Activated T-cell treated with anti-CD3 and anti-CD28 coated beads, Interleukin-2, amount 50 U/mL, for 72 hours (primary cell): ENCODE results near the gene TRAPPC11. TPM values are rescaled to one million over a fixed set of nuclear protein-coding genes. Genes with fewer than 3 reads are reported as not detected.
A peak's percentile ranks its signal among the peaks of the same experiment; 100 is the strongest.
"Not testable (repeated sequence)": the region's sequence is repeated elsewhere in the genome, so short reads cannot be mapped to it uniquely, and the experiment has no call there.

Experiments used
- ATAC-seq, 2 donors: fragments of 150-1000 bp; cut with Tn5 transposase; replicated peaks in 1 of 2; 2 replicates each; pipeline ENCODE4 v1.10.0; 2021; ENCODE audit warnings: moderate library complexity in 2 of 2, mild to moderate bottlenecking in 1 of 2
- DNase-seq, 2 donors: peaks; one replicate each; pipeline ENCODE4 v3.0.0; 2021 to 2022; ENCODE audit warnings: mixed read lengths in 1 of 2
- H3K27ac Mint-ChIP-seq: one replicate; pipeline ENCODE4 v1.8.0; 2022; ENCODE audit warnings: mild to moderate bottlenecking, moderate library complexity, mixed read lengths
- H3K27me3 Mint-ChIP-seq: one replicate; pipeline ENCODE4 v1.8.0; 2022; ENCODE audit warnings: low read depth, mixed read lengths
- H3K36me3 Mint-ChIP-seq, 2 donors: one replicate each; pipeline ENCODE4 v1.8.0; 2022; ENCODE audit warnings: mixed read lengths in 2 of 2, mild to moderate bottlenecking in 1 of 2; ENCODE audit not compliant: insufficient read depth in 2 of 2
- H3K4me1 Mint-ChIP-seq: one replicate; pipeline ENCODE4 v1.8.0; 2022; ENCODE audit warnings: low read depth, mixed read lengths
- H3K4me3 Mint-ChIP-seq, 2 donors: one replicate each; pipeline ENCODE4 v1.8.0; 2022; ENCODE audit warnings: mild to moderate bottlenecking in 2 of 2, mixed read lengths in 2 of 2, moderate library complexity in 2 of 2
- H3K9me3 Mint-ChIP-seq, 2 donors: one replicate each; pipeline ENCODE4 v1.8.0; 2022; ENCODE audit warnings: mixed read lengths in 2 of 2
- total RNA-seq, 2 donors: library from RNA; stranded (reverse); gene quantifications; one replicate each; pipeline ENCODE4 v1.2.3, GENCODE V29; 2022

TRAPPC11 gene
- total RNA-seq, 2 donors from 2014 or later = 33.2 to 36.8 TPM

DNA sequence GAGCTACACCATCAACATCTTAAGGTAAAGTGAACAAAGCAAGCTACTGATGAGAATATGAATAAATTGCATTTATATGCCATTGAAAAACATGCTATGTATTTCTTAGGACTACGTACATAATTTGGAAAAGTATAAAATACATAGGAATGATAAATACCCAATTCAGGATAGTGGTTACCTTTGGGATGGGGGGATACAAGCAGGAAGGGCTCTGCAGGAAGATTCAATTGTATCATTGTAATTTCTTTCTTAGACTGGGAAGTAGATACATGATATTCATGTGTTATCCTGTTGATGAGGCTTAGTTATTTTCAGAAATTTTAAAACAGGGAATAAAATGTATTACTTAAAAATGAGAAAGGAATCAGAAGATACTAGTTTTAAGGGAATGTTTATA, 43.4 kb downstream of the TRAPPC11 start:
- no peak for ATAC-seq
- Mint-ChIP-seq H3K4me3 (no peak overlapping the region), H3K27me3 (no peaks in the 10 kb centered on the region), H3K27ac (no peak overlapping the region), H3K9me3 (no peaks in the 10 kb centered on the region), H3K36me3 (peaks cover 11 to 30% of the 10 kb centered on the region in 2 donors), H3K4me1 (no peaks in the 10 kb centered on the region)
- no peak for DNase-seq

DNA sequence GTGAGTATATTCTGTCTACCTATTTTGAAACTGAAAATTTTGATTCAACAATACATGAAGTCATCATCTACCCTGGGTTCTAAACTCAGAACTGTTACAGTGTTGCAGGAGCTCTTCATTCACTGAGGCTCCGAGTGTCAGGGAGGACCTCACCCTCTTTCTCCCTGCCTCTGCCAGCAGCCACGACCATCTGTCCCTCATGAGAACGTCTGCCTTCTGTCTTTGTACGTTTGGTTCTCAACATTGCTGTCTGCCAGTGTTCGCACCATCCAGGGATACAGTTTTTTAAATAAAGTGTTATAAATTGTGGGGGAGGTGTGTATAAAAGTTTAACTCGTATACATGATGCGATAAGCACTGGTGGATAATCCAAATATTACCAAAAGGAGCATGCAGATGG, 55.5 kb downstream of the TRAPPC11 start:
- Mint-ChIP-seq H3K36me3 (no peaks in the 10 kb centered on the region), H3K27ac (no peak overlapping the region), H3K9me3 (no peaks in the 10 kb centered on the region), H3K4me1 (no peaks in the 10 kb centered on the region), H3K4me3 (no peak overlapping the region), H3K27me3 (no peaks in the 10 kb centered on the region)
- DNase-seq (no peak), ATAC-seq (no peak)

- ATAC-seq (no peak), DNase-seq (no peak)
- H3K27me3 Mint-ChIP-seq = peaks cover 5% of the 10 kb centered on the region
- H3K36me3 Mint-ChIP-seq = no peaks in the 10 kb centered on the region
- no peak overlapping the region for H3K4me3 Mint-ChIP-seq
- peaks cover 3% of the 10 kb centered on the region for H3K4me1 Mint-ChIP-seq
- H3K9me3 Mint-ChIP-seq = no peaks in the 10 kb centered on the region
- H3K27ac Mint-ChIP-seq = no peak overlapping the region
These were observed 57.2 kb downstream of the TRAPPC11 start for GRCh38 chr4:183716302-183716701.

- Mint-ChIP-seq H3K4me3 (no peak overlapping the region), H3K4me1 (peaks cover 15% of the 10 kb centered on the region), H3K27ac (no peak overlapping the region), H3K9me3 (no peaks in the 10 kb centered on the region), H3K27me3 (peaks cover 5% of the 10 kb centered on the region), H3K36me3 (no peaks in the 10 kb centered on the region)
- DNase-seq = no peak
- ATAC-seq = no peak
These were observed 59.8 kb downstream of the TRAPPC11 start for GRCh38 chr4:183718876-183719275.

- peak; percentile 44 to 69 for DNase-seq
- Mint-ChIP-seq H3K9me3 (no peaks in the 10 kb centered on the region), H3K4me3 (peak overlapping the region; percentile 77 to 88), H3K27ac (no peak overlapping the region), H3K36me3 (no peaks in the 10 kb centered on the region), H3K4me1 (peaks cover 15% of the 10 kb centered on the region), H3K27me3 (peaks cover 5% of the 10 kb centered on the region)
- ATAC-seq = peak; percentile 48 to 72
These were observed 62.4 kb downstream of the TRAPPC11 start for GRCh38 chr4:183721207-183722081.

DNA sequence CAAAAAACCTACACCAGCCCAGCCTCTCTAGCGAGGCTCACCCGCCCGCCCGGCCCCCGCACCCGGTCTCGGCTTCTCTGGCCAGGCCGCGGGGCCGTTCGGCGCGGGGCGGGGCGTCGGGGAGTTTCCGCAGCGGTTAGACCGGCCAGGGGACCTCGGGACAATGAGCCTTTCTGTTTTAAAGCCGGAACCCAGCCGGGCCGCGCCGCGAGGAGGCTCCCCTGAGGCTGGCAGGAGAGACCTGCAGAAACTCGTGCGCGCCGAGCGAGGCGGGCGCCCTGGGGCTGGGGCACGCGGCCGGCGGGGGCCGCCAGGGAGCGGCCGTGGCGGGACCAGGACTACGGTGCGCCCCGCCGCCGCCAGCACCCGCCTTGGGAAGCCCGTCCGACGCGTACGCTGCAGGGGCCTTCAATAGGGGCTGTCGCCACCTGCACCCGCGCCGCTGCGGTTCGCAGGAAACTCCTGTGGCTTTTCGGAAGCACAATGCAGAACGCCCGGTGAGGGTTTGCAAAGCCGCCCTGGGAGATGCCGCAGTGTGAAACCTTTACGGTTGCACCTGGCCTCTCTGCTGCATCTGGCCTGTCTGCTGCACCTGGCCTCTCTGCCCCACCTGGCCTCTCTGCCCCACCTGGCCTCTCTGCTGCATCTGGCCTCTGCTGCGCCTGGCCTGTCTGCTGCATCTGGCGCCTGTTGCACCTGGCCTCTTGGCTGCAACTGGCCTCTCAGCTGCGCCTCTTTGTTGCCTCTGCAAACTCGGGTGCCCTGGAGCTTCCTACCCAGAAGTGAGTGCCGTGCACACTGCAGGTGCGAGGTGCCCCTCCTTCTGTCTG, 63.9 kb downstream of the TRAPPC11 start:
- peaks cover 15% of the 10 kb centered on the region for H3K4me1 Mint-ChIP-seq
- peaks cover 5% of the 10 kb centered on the region for H3K27me3 Mint-ChIP-seq
- DNase-seq = peak; percentile 60 to 66
- peak; percentile 73 to 78 for ATAC-seq
- H3K27ac Mint-ChIP-seq = no peak overlapping the region
- H3K36me3 Mint-ChIP-seq = no peaks in the 10 kb centered on the region
- no peaks in the 10 kb centered on the region for H3K9me3 Mint-ChIP-seq
- H3K4me3 Mint-ChIP-seq = peak overlapping the region; percentile 88 to 89

DNA sequence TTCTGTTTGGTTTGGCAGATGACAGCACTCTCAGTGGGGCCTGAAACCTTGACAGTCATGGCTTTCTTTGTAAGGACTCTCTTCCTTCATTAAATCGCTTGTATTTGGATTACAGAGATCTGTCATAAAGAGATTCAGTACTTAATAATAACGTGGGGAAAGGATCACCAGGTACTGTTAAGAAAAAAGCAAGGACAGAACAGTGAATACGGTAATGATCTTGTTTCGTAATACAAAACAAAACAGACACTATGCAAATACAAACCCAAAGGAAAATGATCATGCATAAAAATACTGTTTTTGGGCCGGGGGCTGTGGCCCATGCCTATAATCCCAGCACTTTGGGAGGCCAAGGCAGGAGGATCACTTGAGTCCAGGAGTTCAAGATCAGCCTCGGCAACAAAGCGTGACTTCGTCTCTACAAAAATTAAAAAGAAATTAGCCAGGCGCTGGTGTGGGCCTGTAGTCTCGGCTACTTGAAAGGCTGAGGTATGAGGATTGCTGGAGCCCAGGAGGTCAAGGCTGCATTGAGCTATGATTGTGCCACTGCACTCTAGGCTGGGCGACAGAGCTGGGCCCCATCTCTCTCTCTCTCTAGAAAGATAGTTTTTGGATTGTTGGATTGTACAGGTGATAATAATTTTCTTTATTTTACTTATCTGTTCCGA, 64.6 kb downstream of the TRAPPC11 start:
- peaks cover 15% of the 10 kb centered on the region for H3K4me1 Mint-ChIP-seq
- H3K36me3 Mint-ChIP-seq = no peaks in the 10 kb centered on the region
- H3K27ac Mint-ChIP-seq = no peak overlapping the region
- ATAC-seq = no peak
- peaks cover 5% of the 10 kb centered on the region for H3K27me3 Mint-ChIP-seq
- DNase-seq = no peak
- no peaks in the 10 kb centered on the region for H3K9me3 Mint-ChIP-seq
- peak overlapping the region; percentile 80 to 89 for H3K4me3 Mint-ChIP-seq

DNA sequence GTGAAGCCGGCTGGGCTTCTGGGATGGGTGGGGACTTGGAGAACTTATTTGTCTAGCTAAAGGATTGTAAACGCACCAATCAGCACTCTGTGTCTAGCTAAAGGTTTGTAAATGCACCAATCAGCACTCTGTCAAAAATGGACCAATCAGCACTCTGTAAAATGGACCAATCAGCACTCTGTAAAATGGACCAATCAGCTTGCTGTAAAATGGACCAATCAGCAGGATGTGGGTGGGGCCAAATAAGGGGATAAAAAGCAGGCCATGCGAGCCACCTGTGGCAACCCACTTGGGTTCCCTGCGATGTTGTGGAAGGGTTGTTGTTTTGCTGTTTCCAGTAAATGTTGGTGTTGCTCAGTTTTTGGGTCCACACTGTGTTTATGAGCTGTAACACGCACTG, 66.5 kb downstream of the TRAPPC11 start:
- not testable (repeated sequence) for H3K27ac Mint-ChIP-seq, H3K36me3 Mint-ChIP-seq, DNase-seq, H3K4me3 Mint-ChIP-seq, ATAC-seq, H3K9me3 Mint-ChIP-seq, H3K27me3 Mint-ChIP-seq
- peaks cover 15% of the 10 kb centered on the region for H3K4me1 Mint-ChIP-seq

- Mint-ChIP-seq H3K4me1 (peaks cover 5% of the 10 kb centered on the region), H3K9me3 (no peaks in the 10 kb centered on the region), H3K4me3 (no peak overlapping the region), H3K36me3 (no peaks in the 10 kb centered on the region), H3K27me3 (no peaks in the 10 kb centered on the region), H3K27ac (no peak overlapping the region)
- ATAC-seq (no peak), DNase-seq (no peak)
These were observed 68.4 kb downstream of the TRAPPC11 start for GRCh38 chr4:183727482-183727881.

GRCh38 chr4:183728223-183729068, 69.4 kb downstream of the TRAPPC11 start:
- Mint-ChIP-seq H3K9me3 (no peaks in the 10 kb centered on the region), H3K4me1 (peaks cover 1% of the 10 kb centered on the region), H3K4me3 (no peak overlapping the region), H3K36me3 (no peaks in the 10 kb centered on the region), H3K27ac (no peak overlapping the region), H3K27me3 (no peaks in the 10 kb centered on the region)
- no peak for DNase-seq
- no peak for ATAC-seq

- Mint-ChIP-seq H3K4me1 (no peaks in the 10 kb centered on the region), H3K4me3 (no peak overlapping the region), H3K36me3 (no peaks in the 10 kb centered on the region), H3K27ac (no peak overlapping the region), H3K9me3 (no peaks in the 10 kb centered on the region), H3K27me3 (no peaks in the 10 kb centered on the region)
- no peak for DNase-seq
- ATAC-seq = no peak
These were observed 69.9 kb downstream of the TRAPPC11 start for GRCh38 chr4:183729069-183729406.

DNA sequence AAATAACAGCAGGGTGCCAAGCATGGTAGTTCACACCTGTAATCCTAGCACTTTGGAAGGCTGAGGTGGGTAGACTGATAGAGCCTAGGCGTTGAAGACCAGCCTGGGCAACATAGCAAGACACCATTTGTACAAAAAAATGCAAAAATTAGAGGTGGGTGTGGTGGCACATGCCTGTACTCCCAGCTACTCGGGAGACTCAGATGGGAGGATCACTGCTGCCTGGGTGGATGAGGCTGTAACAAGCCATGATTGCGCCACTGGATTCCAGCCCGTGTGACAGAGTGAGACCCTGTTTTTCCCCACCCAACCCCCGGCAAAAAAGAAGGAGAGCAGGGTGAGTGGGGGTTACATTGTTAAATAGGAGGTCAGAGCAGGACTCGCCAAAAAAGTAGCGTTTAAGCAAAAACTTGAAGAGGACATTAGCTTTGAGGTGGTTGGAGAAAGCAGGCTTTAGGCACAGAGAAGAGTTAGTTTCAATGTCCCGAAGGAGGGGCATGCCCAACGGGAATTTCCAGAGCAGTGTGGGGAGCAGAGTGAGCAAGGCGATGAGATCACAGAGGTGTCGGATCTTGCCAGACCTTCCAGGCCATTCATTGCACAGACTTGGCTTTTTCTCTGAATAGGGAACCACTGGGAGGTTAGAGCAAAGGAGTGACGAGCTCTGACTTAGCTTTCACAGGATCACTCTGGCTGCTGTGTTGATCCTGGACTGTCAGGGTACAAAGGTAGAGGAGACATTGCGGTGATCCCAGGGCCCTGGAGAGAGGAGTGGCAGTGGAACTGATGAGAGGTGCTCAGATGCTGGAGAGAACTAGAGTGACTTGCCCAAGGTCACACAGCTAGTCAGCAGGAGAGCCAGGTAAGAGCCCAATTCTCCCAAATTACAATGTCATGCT, 70.6 kb downstream of the TRAPPC11 start:
- Mint-ChIP-seq H3K9me3 (no peaks in the 10 kb centered on the region), H3K4me3 (no peak overlapping the region), H3K4me1 (no peaks in the 10 kb centered on the region), H3K27ac (no peak overlapping the region), H3K27me3 (no peaks in the 10 kb centered on the region), H3K36me3 (no peaks in the 10 kb centered on the region)
- ATAC-seq (no peak), DNase-seq (no peak)
